SK-N-MC (cell line): ENCODE results near the gene CLEC16A.

ENCODE experiments used
- EZH2 ChIP-seq: fragments of 200-600 bp; sonication (generic); IDR thresholded peaks from one replicate; pipeline ENCODE4 v1.6.1; 2017; ENCODE audit warnings: antibody characterized with exemption
- POLR2AphosphoS5 ChIP-seq: IDR thresholded peaks from 2 replicates; pipeline ENCODE4 v1.6.1; 2012; ENCODE audit warnings: mild to moderate bottlenecking, low read depth, low read length, borderline replicate concordance

DNA sequence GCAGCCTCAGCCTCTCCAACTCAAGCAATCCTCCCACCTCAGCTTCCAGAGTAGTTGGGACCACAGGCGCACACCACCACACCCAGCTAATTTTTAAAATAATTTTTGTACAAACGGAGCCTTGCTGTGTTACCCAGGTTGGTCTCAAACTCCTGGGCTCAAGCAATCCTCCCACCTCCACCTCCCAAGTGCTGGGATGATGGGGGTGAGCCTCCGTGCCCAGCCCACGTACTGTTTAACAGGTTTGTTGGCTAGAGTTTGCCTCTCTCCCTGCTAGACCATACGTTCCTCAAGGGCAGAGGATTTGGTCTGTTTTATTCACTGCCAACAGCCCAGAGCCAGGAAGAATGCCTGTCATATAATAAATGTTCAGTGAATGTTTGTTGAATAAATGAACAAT, 285.1 kb downstream of the CLEC16A start:
- TF ChIP-seq POLR2AphosphoS5: no peak
- no peak for TF ChIP-seq EZH2
